Measurements from ENCODE around the gene ARRDC1.

Gene ARRDC1

DNA sequence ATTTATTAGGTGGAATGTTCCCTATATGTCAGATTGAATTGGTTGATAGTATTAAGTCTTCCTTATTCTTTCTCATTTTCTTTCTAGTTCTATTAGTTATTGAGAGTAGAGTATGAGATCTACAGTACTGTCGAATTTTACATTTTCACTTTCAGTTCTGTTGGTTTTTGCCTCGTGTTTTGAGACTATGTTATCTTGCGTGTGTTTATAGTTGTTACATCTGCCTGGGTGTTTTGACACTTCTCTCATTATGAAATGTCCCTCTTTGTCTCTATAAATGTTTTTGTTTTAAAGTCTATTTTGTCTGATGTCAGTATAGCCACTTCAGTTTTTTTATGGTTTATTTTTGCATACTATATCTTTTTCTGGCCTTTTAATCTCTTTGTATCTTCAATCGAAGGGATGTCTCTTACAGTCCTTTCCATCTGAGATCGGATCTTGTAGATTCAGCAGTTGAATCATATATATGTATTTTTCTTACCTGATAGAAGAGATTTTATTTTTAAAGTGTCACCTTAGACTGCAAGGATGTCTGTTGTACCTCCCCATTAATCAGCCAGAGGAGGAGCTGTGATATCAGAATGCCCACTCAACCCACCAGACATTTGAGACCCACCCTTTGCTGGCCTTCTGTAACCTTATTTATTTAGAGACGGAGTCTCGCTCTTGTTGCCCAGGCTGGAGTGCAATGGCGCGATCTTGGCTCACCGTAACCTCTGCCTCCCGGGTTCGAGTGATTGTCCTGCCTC lies 34.0 kb downstream of the ARRDC1 start:
- DNase-seq (ENCODE audit: low spot score): no peak

DNA sequence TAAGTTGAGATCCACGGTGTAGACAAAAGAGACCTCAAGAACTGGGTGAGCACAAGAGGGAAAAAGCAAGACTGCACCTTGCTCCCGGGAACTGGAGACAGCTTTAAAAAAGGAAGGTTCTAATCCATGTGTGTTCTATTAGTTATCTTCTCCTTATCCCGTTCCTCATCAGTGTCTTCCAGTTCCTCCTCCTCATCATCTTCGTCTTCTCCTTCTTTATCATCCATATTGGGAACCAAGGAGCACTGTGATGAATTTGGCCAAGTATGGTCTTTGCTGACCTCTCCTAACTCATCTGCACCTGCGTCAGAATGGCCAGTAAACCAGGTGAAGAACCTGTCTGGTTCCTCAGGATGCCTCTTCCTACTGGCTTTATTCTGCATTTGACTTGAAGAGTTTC lies 35.4 kb downstream of the ARRDC1 start:
- no peak for DNase-seq (ENCODE audit: low spot score)

DNA sequence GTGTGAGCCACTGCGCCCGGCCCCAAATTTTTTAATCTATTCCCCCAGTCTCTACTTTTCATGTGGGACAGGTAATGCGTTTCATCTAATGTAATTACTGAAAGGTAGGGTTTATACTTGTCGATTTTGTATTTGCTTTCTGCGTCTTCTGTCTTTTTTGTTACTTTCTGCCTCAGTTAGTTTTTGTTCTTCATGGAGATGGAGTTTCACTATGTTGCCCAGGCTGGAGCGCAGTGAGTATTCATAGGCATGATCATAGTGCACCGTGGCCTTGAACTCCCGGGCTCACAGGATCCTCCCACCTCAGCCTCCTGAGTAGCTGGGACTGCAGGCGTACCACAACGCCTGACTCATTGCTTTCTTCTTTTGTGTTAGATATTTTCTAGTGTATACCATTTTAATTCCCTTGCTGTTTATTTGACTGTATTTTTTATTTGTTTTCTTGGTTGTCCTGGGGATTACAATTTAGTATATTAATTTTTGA lies 36.7 kb downstream of the ARRDC1 start:
- no peak for DNase-seq (ENCODE audit: low spot score)

DNA sequence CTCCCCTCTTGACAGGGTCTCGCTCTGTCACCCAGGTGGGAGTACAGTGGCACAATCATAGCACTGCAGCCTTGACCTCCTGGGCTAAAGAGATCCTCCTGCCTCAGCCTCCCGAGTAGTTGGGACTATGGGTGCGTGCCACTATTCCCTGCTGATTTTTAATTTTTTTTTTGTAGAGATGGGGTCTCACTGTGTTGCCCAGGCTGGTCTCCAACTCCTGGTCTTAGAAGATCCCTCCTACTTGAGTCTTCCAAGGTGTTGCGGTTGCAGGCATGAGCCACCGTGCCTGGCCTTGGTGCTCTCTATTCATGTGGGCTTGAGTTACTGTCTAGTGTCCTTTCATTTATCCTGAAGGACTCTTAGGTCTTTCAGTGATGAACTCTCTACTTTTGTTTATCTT lies 37.4 kb downstream of the ARRDC1 start:
- no peak for DNase-seq (ENCODE audit: low spot score)

DNA sequence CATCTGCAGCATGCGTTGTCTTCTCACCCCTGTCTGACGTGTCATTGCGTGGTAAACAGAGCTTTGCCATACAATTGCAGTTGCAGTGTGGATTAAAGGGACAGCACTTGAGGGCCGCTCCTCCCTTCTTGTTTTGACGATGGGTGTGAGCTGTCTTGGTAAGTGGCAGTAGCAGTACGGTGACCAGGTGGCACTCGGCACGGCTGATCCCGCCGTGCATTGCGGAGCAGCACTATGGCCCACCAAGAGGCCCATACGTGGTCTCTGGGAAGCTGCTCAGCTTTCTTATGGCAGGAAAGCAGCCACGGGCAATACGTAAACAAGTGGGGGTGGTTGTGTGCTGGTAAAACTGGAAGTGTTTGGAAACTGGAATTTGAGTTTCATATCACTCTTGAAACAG lies 38.4 kb downstream of the ARRDC1 start:
- DNase-seq (ENCODE audit: low spot score): no peak

DNA sequence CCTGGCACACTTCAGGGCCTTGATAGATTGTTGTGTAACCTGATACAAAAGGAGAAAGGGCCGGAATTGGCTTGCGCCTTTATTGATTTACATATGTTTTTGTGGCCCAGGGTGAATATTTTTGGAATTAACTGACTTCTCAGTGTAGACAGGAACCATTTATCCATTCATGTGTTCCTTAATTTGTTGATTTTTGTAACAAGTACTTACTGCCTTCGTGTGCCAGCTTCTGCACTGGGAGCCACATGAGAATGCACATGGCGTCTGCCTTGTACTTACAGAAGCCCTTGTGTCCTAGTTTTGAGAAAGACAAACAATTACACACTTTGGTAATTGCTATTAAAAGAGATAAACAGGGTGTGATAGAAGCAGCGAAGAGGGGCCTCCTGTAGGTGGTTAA lies 39.7 kb downstream of the ARRDC1 start:
- no peak for DNase-seq (ENCODE audit: low spot score)

DNA sequence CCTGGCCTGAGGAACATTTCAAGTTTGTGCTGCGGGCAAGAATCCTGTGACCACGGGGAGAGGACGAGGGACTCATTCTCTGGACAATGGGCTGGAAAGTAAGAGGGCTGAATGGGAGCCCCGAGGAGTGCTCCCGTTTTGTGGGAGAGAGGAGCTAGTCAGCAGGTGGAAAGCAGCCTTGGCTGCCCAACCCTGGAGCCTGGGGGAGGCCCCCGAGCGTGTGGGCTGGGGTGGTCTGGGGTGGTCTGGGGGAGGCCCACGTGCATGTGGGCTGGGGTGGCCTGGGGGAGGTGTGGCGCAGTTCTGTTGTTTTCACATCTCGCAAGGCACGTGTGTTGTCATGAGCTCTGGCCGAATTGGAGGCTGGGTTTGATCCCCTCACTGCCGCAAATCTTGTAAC lies 40.9 kb downstream of the ARRDC1 start:
- no peak for DNase-seq (ENCODE audit: low spot score)

DNA sequence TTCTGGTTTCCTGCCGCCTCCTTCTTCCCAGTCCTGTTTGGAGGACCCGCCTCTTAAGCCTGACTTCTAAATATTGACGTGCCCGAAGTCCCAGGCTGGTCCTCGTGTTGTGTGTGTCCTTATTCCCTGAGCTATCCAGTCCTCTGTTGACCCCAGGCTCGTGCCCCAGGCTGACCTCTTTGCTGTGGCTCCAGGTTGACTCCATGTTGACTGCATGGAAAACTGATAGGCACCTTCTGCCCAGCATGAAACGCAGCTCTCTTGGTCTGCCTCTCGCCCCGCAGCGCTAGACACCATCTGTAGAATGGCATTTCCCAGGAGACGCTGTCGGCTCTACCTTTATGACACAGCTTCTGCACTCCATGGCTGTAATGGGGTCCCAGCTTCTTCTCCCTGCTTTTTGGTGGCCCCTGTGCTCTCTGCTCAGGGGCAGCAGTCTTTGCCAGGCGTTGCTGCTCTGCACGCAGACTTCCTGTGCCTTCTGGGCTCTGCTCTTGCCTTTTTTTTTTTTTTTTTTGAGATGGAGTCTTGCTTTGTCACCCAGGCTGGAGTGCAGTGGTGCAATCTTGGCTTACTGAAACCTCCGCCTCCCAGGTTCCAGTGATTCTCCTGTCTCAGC lies 41.7 kb downstream of the ARRDC1 start:
- no peak for DNase-seq (ENCODE audit: low spot score)

DNA sequence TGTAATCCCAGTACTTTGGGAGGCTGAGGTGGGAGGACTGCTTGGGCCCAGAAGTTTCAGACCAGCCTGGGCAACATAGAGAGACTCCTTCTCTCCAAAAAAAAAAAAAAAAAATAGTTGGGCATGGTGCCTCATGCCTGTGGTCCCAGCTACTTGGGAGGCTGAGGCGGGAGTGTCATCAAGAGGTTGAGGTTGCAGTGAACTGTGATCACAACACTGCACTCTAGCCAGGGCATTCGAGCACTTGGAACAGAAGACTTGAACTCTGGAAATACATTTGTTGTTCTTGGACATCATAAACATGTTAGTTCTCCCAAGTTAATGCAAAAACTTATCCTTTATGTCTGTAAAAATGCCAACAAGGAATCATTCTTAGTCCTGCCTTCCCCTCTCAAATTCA lies 42.9 kb downstream of the ARRDC1 start:
- no peak for DNase-seq (ENCODE audit: low spot score)

DNA sequence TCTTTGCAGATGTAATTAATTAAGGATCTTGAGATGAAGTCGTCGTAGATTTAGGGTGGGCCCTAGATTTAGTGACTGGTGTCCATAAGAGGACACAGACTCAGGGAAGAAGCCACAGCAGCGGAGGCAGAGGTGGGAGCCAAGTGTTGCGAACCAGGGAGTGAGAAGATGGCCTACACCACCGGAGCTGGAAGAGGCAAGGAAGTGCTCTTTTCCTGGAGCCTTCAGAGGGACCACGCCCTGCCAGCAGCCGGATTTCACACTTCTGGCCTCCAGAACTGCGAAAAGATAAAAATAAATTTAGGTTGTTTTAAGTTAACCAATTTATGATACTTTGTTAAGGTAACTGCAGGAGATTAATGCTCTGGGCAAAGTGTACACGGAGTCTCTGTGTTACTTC lies 44.1 kb downstream of the ARRDC1 start:
- no peak for DNase-seq (ENCODE audit: low spot score)

DNA sequence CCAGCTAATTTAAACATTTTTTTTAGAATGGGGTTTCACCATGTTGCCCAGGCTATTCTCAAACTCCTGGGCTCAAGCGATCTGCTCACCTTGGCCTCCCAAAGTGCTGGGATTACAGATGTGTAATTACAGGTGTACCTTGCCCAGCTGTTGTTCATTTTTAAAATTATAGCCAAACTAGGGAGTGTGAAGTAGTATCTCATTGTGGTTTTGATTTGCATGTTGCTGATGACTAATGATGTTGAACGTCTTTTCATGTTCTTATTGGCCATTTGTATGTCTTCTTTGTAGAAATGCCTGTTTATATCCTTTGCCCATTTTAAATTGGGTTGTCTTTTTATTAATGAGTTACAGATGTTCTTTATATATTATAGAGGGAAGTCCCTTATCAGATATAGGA lies 44.8 kb downstream of the ARRDC1 start:
- DNase-seq (ENCODE audit: low spot score): no peak

DNA sequence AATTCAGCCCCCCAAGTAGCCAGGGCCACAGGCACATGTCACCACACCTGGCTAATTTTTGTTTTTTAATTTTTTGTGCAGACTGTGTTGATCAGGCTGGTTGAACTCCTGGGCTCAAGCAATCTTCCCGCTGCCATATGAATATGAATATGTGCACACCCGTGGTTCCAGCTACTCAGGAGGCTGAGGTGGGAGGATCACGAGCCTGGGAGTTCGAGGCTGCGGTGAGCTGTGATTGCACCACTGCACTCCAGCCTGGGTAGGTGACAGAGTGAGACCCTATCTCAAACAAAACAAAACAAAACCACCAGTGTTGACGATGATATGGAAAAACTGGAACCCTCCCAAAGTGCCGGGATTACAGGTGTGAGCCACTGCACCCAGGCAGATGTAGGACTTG lies 45.3 kb downstream of the ARRDC1 start:
- DNase-seq (ENCODE audit: low spot score): no peak

DNA sequence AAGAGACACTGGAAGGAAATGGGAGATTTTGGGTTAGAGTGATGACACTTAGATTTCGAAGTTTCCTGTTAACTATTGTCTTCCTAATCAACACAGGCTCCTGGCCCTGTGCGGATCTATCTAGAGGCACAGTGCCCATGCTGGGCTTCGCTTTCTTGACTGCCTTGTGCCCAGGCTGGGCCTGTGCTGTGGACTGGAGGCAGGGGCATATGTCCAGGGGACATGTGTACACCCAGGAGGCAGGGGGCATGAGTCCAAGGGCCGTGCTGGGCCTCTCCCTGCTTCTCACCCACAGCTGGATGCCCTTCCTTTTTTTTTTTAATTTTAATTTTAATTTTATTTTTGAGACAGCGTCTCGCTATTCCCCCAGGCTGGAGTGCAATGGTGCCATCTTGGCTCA lies 50.9 kb downstream of the ARRDC1 start:
- no peak for DNase-seq (ENCODE audit: low spot score)

DNA sequence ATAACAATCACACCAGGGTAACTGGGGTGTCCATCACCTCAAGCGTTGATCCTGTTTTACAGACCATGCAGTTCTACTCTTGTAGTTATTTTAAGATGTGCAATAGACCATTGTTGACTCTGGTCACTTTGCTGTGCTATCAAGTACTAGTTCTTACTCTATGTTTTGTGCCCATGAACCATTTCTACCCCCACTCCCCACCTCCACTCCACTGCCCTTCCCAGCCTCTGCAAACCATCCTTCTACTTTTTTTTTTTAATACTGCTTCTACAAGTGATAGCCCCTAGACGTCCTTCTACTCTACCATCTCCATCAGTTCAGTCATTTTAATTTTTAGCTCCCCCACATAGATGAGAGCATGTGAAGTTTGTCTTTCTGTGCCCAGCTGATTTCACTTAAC lies 52.1 kb downstream of the ARRDC1 start:
- DNase-seq (ENCODE audit: low spot score): no peak

DNA sequence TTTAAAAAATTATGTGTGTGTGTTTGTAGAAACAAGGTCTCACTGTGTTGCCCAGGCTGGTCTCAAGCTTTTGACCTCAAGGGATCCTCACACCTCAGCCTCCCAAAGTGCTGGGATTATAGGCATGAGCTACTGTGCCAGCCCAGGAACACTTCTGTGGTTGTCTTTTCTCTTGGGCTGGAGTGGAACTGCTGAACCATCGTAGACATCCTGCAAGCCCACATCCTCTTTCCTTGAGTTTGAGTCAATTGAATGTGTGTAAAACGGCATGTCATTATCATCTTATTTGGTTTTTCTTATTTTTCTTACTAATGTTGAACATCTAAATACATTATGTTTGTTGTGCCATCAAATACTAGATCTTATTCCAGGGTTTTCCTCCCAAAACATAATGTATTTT lies 53.3 kb downstream of the ARRDC1 start:
- DNase-seq (ENCODE audit: low spot score): no peak

DNA sequence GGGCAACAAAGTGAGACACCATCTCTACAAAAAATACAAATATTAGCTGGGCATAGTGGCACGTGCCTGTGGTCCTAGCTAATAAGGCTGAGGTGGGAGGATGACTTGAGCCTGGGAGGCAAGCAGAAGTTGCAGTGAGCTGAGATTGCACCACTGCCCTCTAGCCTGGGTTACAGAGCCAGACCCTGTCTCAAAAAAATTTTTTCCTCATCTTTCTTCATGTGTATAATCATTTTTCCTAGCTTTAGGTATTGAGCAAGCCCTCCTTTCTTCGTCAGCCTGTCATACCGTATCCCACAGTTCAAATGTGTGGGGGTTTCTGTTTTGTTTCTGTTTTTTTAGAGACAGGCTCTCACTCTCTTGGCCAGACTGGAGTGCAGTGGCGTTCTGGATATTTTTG lies 54.7 kb downstream of the ARRDC1 start:
- no peak for DNase-seq (ENCODE audit: low spot score)

DNA sequence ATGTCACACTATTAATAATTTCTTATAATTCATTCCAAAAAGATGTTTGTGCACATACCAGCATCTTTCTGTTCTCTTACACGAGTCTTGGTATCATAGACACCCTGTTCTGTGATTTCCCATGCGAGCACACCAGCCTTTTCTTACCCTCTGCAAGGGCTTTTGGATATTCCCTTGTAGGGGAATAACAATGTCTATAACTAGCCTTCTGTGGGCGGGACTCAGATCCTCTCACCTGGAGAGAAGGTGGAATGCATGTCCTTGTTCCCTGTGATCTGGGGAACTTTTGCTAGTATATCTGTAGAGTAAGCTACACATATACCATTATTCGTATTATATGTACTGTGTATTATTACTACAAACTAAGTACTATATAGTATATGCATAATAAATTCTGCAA lies 58.1 kb downstream of the ARRDC1 start:
- DNase-seq (ENCODE audit: low spot score): no peak

DNA sequence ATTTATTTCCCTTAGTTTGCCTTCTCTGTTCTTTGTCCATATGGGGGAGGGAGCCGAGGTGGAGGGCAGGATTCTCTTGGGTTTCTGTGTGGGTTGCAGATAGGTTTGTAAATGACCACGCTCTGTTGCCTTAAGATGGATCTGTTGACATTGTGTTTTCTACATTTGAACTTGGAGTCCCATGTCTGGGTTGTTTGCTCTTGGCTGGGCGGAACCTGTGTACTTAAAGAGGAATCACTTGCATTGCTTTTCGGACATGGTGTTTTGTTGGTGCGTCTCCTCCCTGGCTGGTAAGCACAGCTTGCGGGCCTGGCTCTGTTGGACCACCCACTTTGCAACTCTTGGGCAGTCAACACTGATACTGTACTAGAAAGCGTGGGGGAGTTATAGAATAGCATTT lies 59.2 kb downstream of the ARRDC1 start:
- no peak for DNase-seq (ENCODE audit: low spot score)

All from LoVo (cell line).